ENCODE measurements around the gene YTHDF2.
"Not testable (repeated sequence)": the region's sequence is repeated elsewhere in the genome, so short reads cannot be mapped to it uniquely, and the experiment has no call there.

GRCh38 chr1:28721927-28722326 lies 14.8 kb upstream of the YTHDF2 start:
- TF ChIP-seq, protein P1, sequence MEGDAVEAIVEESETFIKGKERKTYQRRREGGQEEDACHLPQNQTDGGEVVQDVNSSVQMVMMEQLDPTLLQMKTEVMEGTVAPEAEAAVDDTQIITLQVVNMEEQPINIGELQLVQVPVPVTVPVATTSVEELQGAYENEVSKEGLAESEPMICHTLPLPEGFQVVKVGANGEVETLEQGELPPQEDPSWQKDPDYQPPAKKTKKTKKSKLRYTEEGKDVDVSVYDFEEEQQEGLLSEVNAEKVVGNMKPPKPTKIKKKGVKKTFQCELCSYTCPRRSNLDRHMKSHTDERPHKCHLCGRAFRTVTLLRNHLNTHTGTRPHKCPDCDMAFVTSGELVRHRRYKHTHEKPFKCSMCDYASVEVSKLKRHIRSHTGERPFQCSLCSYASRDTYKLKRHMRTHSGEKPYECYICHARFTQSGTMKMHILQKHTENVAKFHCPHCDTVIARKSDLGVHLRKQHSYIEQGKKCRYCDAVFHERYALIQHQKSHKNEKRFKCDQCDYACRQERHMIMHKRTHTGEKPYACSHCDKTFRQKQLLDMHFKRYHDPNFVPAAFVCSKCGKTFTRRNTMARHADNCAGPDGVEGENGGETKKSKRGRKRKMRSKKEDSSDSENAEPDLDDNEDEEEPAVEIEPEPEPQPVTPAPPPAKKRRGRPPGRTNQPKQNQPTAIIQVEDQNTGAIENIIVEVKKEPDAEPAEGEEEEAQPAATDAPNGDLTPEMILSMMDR (IDR thresholded peaks at IDR 0.05) = not testable (repeated sequence)
- not testable (repeated sequence) for TF ChIP-seq POLR2A (IDR thresholded peaks at IDR 0.05)
